COLO668 (cell line): Measurements from ENCODE around the gene SMPD4.
A peak's percentile ranks its signal among the peaks of the same experiment; 100 is the strongest.
"Not testable (repeated sequence)": the region's sequence is repeated elsewhere in the genome, so short reads cannot be mapped to it uniquely, and the experiment has no call there.

Experiments
- DNase-seq: peaks from one replicate; lab custom pipeline; 2025; ENCODE audit not compliant: unreplicated experiment; lab: John Stamatoyannopoulos, UW

Gene SMPD4

GRCh38 chr2:130187268-130187667, 5.9 kb upstream of the SMPD4 start:
- DNase-seq = no peak

GRCh38 chr2:130186391-130186790, 5.0 kb upstream of the SMPD4 start:
- no peak for DNase-seq

GRCh38 chr2:130185896-130186295, 4.5 kb upstream of the SMPD4 start:
- no peak for DNase-seq

- no peak for DNase-seq
These were observed 4.0 kb upstream of the SMPD4 start for GRCh38 chr2:130185436-130185835.

- no peak for DNase-seq
These were observed 2.3 kb upstream of the SMPD4 start for GRCh38 chr2:130183512-130184373.

GRCh38 chr2:130182826-130183511, 1.6 kb upstream of the SMPD4 start:
- peak; percentile 16 for DNase-seq

- DNase-seq = peak; percentile 92
These were observed 679 bp upstream of the SMPD4 start, which contains the start of gene MZT2B for GRCh38 chr2:130181880-130182682. TSS of gene MZT2B (plus strand) at chr2:130182262. CDS start at chr2:130182283, 21 bp downstream.

GRCh38 chr2:130180404-130181324, 738 bp downstream of the SMPD4 start:
- not testable (repeated sequence) for DNase-seq

GRCh38 chr2:130174866-130175265, 6.5 kb downstream of the SMPD4 start:
- not testable (repeated sequence) for DNase-seq

GRCh38 chr2:130169896-130170295, 11.5 kb downstream of the SMPD4 start:
- DNase-seq = no peak

- DNase-seq = not testable (repeated sequence)
These were observed 12.2 kb downstream of the SMPD4 start for GRCh38 chr2:130169163-130169562.

- DNase-seq = not testable (repeated sequence)
These were observed 14.8 kb downstream of the SMPD4 start for GRCh38 chr2:130166611-130167010.

GRCh38 chr2:130165293-130166016, 15.9 kb downstream of the SMPD4 start:
- no peak for DNase-seq

GRCh38 chr2:130162968-130163367, 18.4 kb downstream of the SMPD4 start:
- DNase-seq = no peak

GRCh38 chr2:130162486-130162885, 18.9 kb downstream of the SMPD4 start:
- not testable (repeated sequence) for DNase-seq

- not testable (repeated sequence) for DNase-seq
These were observed 20.3 kb downstream of the SMPD4 start for GRCh38 chr2:130160838-130161705.

GRCh38 chr2:130160131-130160530, 21.3 kb downstream of the SMPD4 start:
- DNase-seq = no peak

GRCh38 chr2:130159376-130159775, 22.0 kb downstream of the SMPD4 start:
- DNase-seq = not testable (repeated sequence)

GRCh38 chr2:130158631-130159030, 22.8 kb downstream of the SMPD4 start:
- DNase-seq = no peak
